ENCODE data around the gene SRP72.

SRP72 gene

GRCh38 chr4:56552273-56552672, 84.9 kb downstream of the SRP72 start:
- no peak for ATAC-seq

Measured in activated CD4-positive, CD25-positive, alpha-beta regulatory T cell treated with anti-CD3 and anti-CD28 coated beads, Interleukin-2, amount 50 U/mL, for 24 hours (primary cell).